ENCODE measurements around the gene UBASH3A. TPM values are rescaled to one million over a fixed set of nuclear protein-coding genes. Genes with fewer than 3 reads are reported as not detected.

The UBASH3A gene
- total RNA-seq, 4 donors from 2014 or later, result 0.31 to 0.96 (median 0.79) TPM; not detected in 1

DNA sequence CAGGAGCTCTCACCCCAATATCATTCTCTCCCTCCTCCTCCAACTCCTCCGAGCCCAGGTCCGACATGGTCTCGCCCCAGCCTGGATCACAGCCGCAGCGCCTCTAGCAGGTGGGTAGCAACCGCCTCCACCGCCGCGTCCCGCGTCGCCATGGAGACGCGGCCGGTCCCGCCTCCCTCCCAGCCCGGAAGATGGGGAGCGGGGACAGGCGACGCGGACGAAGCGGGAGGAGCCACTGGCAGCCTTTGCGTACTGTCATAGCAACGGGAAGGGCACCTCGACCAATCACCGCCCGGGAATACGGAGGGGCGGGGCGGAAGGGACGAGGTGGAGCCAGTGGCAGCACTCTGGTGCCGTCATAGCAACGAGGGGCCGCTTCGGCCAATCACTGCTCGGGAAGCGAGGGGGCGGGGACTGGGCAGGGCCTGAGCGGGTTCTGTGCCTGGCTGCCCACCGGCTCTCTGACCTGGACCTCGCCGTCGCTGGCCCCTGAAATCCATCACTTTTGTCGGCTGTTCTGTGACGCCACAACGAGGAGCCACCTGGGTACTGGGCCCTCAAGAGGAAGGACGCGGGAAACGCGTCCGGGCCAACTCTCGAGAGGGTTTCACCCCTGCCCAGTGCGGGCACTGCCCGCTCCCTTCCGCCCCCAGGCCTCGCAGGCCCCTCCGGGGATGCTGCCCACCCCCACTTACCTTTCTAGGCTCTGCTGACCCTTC lies 92.6 kb downstream of the UBASH3A start, which contains the start of gene RSPH1:
RSPH1 (minus strand) TSS at position 105 of the 719 bp plus-strand sequence; CDS start at position 67, 38 bp downstream.
- ATAC-seq (ENCODE audit: low FRiP score), result peak; percentile 100
- TF ChIP-seq CTCF (IDR thresholded peaks at IDR 0.05), result no peak
- peak; percentile 94 for DNase-seq (ENCODE audit: low spot score)

DNA sequence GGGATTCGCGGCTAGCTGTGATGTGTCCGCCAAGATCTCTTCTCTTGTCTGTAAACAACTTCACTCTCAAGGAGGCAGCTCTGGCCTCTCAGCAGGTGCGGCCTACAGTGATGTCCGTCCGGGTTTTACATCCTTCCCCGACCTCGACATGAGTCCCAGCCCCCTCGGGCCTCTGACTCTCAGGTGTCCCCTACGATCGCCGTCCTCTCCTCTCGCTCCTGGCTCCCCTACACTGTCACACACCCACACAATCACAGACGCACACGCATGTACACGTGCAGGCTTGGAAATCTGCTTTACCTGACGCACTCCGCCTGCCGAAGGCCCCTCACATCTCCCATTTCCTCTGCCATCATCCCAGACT lies 93.1 kb downstream of the UBASH3A start:
- TF ChIP-seq CTCF (IDR thresholded peaks at IDR 0.05), result no peak
- no peak for DNase-seq (ENCODE audit: low spot score)
- ATAC-seq (ENCODE audit: low FRiP score), result no peak

Small RNA genes within 50 kb of the gene (small RNA-seq; reads per million reads assigned to genes)
- gene RNU6-1149P, result not detected

Other genes starting within 250 kb of the UBASH3A start
- 10 to 100 TPM in 3 of 4 donors, 1 to 10 TPM in 1; 9.8 to 45.1 (median 30.2) TPM for gene ABCG1, start 184.8 kb upstream of the UBASH3A start, total RNA-seq
- gene TFF3, start 88.5 kb upstream of the UBASH3A start, total RNA-seq, result 10 to 100 TPM in 3 of 4 donors, 1 to 10 TPM in 1; 1.8 to 23.6 (median 11.6) TPM
- gene TFF2, start 52.9 kb upstream of the UBASH3A start, total RNA-seq, result not detected
- gene TFF1, start 37.4 kb upstream of the UBASH3A start, total RNA-seq, result not detected
- gene TMPRSS3, start 7.8 kb upstream of the UBASH3A start, total RNA-seq, result 1 to 10 TPM in 3 of 4 donors, under 1 TPM in 1; 0.32 to 8.7 (median 5.9) TPM
- gene RSPH1, start 92.3 kb downstream of the UBASH3A start, total RNA-seq, result under 1 TPM in 3 of 4 donors, not detected in 1; 0.31 to 0.37 (median 0.36) TPM
- 10 to 100 TPM in 1 of 4 donors, 1 to 10 TPM in 3; 4.6 to 11.0 (median 6.0) TPM for gene SLC37A1, start 110.0 kb downstream of the UBASH3A start, total RNA-seq
- gene PDE9A, start 249.7 kb downstream of the UBASH3A start, total RNA-seq, result 10 to 100 TPM in 1 of 4 donors, 1 to 10 TPM in 3; 2.9 to 16.9 (median 7.0) TPM